PC-3 (cell line): ENCODE data around the gene DENND2A. TPM values are rescaled to one million over a fixed set of nuclear protein-coding genes. Genes with fewer than 3 reads are reported as not detected.

ENCODE experiments used
- ATAC-seq: fragments of 200-7000 bp; cut with Tn5 transposase; 2 replicates; pipeline ENCODE4 v1.9.1; 2020; ENCODE audit warnings: mild to moderate bottlenecking, moderate library complexity
- BruUV-seq: library from RNA; stranded (reverse); fragments of 400-500 nt; replicated peaks from 2 replicates; lab custom pipeline; 2021; lab: Mats Ljungman, UMichigan
- CTCF ChIA-PET: fragments of 300-600 bp; sonication (Branson Sonifier 250); formaldehyde crosslinking; loops from one replicate; lab custom pipeline; 2022; ENCODE audit warnings: antibody characterized with exemption; lab: Charles Lee
- POLR2A ChIA-PET: fragments of 300-600 bp; sonication (Branson Sonifier 250); formaldehyde crosslinking; loops from one replicate; lab custom pipeline; 2022; ENCODE audit warnings: antibody characterized with exemption; ENCODE audit not compliant: unreplicated experiment; lab: Charles Lee
- DNase-seq: peaks from one replicate; pipeline ENCODE4 v3.0.0-alpha.2; 2015
- H2AFZ ChIP-seq: fragments of 300-600 bp; sonication (generic); 2 replicates; pipeline ENCODE4 v1.6.0; 2016; ENCODE audit warnings: antibody characterized with exemption, low read length
- H3F3A ChIP-seq: fragments of 300-600 bp; sonication (generic); one replicate; pipeline ENCODE4 v1.6.0; 2017; ENCODE audit warnings: antibody characterized with exemption, low read length, control low read depth, mild to moderate bottlenecking; ENCODE audit not compliant: unreplicated experiment
- H3K27ac ChIP-seq: fragments of 300-600 bp; sonication (generic); 2 replicates; pipeline ENCODE4 v1.5.1; 2016; ENCODE audit warnings: mild to moderate bottlenecking, low read length
- H3K27me3 ChIP-seq: fragments of 300-600 bp; sonication (generic); 2 replicates; pipeline ENCODE4 v1.6.1; 2016; ENCODE audit warnings: low read length, mixed read lengths
- H3K36me3 ChIP-seq: fragments of 300-600 bp; sonication (generic); 2 replicates; pipeline ENCODE4 v1.6.1; 2016; ENCODE audit warnings: low read depth, mixed run types, low read length, mixed read lengths
- H3K4me1 ChIP-seq: fragments of 300-600 bp; sonication (generic); 2 replicates; pipeline ENCODE4 v1.5.1; 2016; ENCODE audit warnings: low read length; ENCODE audit not compliant: insufficient read depth
- H3K4me2 ChIP-seq: fragments of 300-600 bp; sonication (generic); 2 replicates; pipeline ENCODE4 v1.6.0; 2016; ENCODE audit warnings: low read length
- H3K4me3 ChIP-seq: fragments of 300-600 bp; sonication (generic); 2 replicates; pipeline ENCODE4 v1.5.1; 2016; ENCODE audit warnings: mild to moderate bottlenecking, low read length, mixed read lengths
- H3K79me2 ChIP-seq: fragments of 300-600 bp; sonication (generic); 2 replicates; pipeline ENCODE4 v1.6.1; 2017; ENCODE audit warnings: low read length, mixed read lengths
- H3K9ac ChIP-seq: fragments of 300-600 bp; sonication (generic); 2 replicates; pipeline ENCODE4 v1.6.0; 2016; ENCODE audit warnings: mild to moderate bottlenecking, low read length
- H3K9me2 ChIP-seq: fragments of 300-600 bp; sonication (generic); replicated peaks from 2 replicates; pipeline ENCODE4 v1.6.1; 2016; ENCODE audit warnings: mixed run types, low read length, mixed read lengths
- H3K9me3 ChIP-seq: fragments of 300-600 bp; sonication (generic); 2 replicates; pipeline ENCODE4 v1.6.1; 2016; ENCODE audit warnings: low read length, mixed read lengths
- H4K20me1 ChIP-seq: fragments of 300-600 bp; sonication (generic); 2 replicates; pipeline ENCODE4 v1.6.1; 2016; ENCODE audit warnings: low read length, mixed read lengths
- CTCF ChIP-seq: fragments of 300-600 bp; sonication (generic); conservative IDR thresholded peaks from 2 replicates; pipeline ENCODE4 v1.5.1; 2017; ENCODE audit warnings: antibody characterized with exemption, low read depth, mild to moderate bottlenecking, low read length
- EZH2 ChIP-seq: fragments of 300-600 bp; sonication (generic); IDR thresholded peaks from one replicate; pipeline ENCODE4 v1.6.1; 2017; ENCODE audit warnings: antibody characterized with exemption, mild to moderate bottlenecking, low read length; ENCODE audit not compliant: unreplicated experiment
- EZH2phosphoT487 ChIP-seq: fragments of 300-600 bp; sonication (generic); IDR thresholded peaks from 2 replicates; pipeline ENCODE4 v1.6.1; 2018; ENCODE audit warnings: mild to moderate bottlenecking, antibody characterized with exemption, low read length, borderline replicate concordance
- intact Hi-C: fragments of 100-400 bp; cut with micrococcal nuclease; formaldehyde crosslinking; loops from 2 replicates; pipeline ENCODE4 v1.9.0; 2023
- total RNA-seq: library from RNA; depleted of rRNA; stranded (reverse); fragments of >200 nt; gene quantifications from 2 replicates; pipeline ENCODE4 v1.2.3, GENCODE V29; 2014

Gene DENND2A
- total RNA-seq, 1 experiment from 2014 or later = 8.9 TPM

- Histone ChIP-seq H3K27me3 (no peaks in the 10 kb centered on the region), H4K20me1 (no peaks in the 10 kb centered on the region), H3K4me1 (peaks cover 36% of the 10 kb centered on the region), H3K27ac (peak overlapping the region; percentile 28), H3F3A (no peaks in the 10 kb centered on the region), H3K79me2 (no peaks in the 10 kb centered on the region), H2AFZ (no peak overlapping the region), H3K9me2 (no peaks in the 10 kb centered on the region), H3K9me3 (no peaks in the 10 kb centered on the region), H3K4me3 (no peak overlapping the region), H3K4me2 (no peak overlapping the region), H3K9ac (no peak overlapping the region), H3K36me3 (no peaks in the 10 kb centered on the region)
- peak; percentile 66 for DNase-seq
- intact Hi-C loops = loop anchor here (5.0 kb wide), 1 partner anchor 43 kb away; no protein-coding TSS in a partner anchor
- POLR2A ChIA-PET = interaction anchor here (0.6 to 1.0 kb wide), 2 partner anchors 238 to 418 kb away, joined by 3 to 5 read pairs; no protein-coding TSS in a partner anchor
- CTCF ChIA-PET = interaction anchor here (0.6 kb wide), 1 partner anchor 358 kb away, joined by 4 read pairs; no protein-coding TSS in a partner anchor
- TF ChIP-seq EZH2phosphoT487 = no peak
- no peak for TF ChIP-seq EZH2
- no peak for TF ChIP-seq CTCF
- BruUV-seq = no TSS peak
- ATAC-seq = peak; percentile 58
These were observed 76.0 kb downstream of the DENND2A start for GRCh38 chr7:140564643-140565042.

- DNase-seq (no peak), ATAC-seq (no peak)
- BruUV-seq = no TSS peak
- intact Hi-C loops = no loop called here
- Histone ChIP-seq H3K4me3 (no peak overlapping the region), H3K36me3 (no peaks in the 10 kb centered on the region), H3K4me2 (no peak overlapping the region), H3K4me1 (peaks cover 38% of the 10 kb centered on the region), H3K9ac (no peak overlapping the region), H3K9me2 (no peaks in the 10 kb centered on the region), H3K79me2 (no peaks in the 10 kb centered on the region), H3K27me3 (no peaks in the 10 kb centered on the region), H4K20me1 (no peaks in the 10 kb centered on the region), H3K27ac (no peak overlapping the region), H3F3A (no peaks in the 10 kb centered on the region), H2AFZ (no peak overlapping the region), H3K9me3 (no peaks in the 10 kb centered on the region)
- TF ChIP-seq CTCF = no peak
- TF ChIP-seq EZH2 = no peak
- TF ChIP-seq EZH2phosphoT487 = no peak
- POLR2A ChIA-PET = no interaction called here
- CTCF ChIA-PET = no interaction called here
These were observed 77.6 kb downstream of the DENND2A start for GRCh38 chr7:140562926-140563481.

- no peak for ATAC-seq
These were observed 81.2 kb downstream of the DENND2A start for GRCh38 chr7:140559410-140559809.

More at GRCh38 chr7:140559410-140559809, 81.2 kb downstream of the DENND2A start:
- Histone ChIP-seq H3K27me3 (no peaks in the 10 kb centered on the region), H3F3A (no peaks in the 10 kb centered on the region), H3K9me2 (no peaks in the 10 kb centered on the region), H3K36me3 (no peaks in the 10 kb centered on the region), H4K20me1 (no peaks in the 10 kb centered on the region), H3K4me3 (no peak overlapping the region), H3K4me2 (no peak overlapping the region), H2AFZ (no peak overlapping the region), H3K4me1 (peaks cover 11% of the 10 kb centered on the region), H3K79me2 (no peaks in the 10 kb centered on the region), H3K9me3 (no peaks in the 10 kb centered on the region), H3K9ac (no peak overlapping the region), H3K27ac (no peak overlapping the region)
- ChIA-PET POLR2A (interaction anchor here (0.6 kb wide), 1 partner anchor 83 kb away, joined by 3 read pairs; no protein-coding TSS in a partner anchor), CTCF (interaction anchor here (0.6 kb wide), 1 partner anchor 9 kb away, joined by 5 read pairs; no protein-coding TSS in a partner anchor)
- no peak for TF ChIP-seq EZH2
- no peak for TF ChIP-seq EZH2phosphoT487
- TF ChIP-seq CTCF = no peak
- no TSS peak for BruUV-seq
- no peak for DNase-seq
- intact Hi-C loops = no loop called here
